LNCaP clone FGC (cell line): Measurements from ENCODE around the gene SSBP4.
"Not testable (repeated sequence)": the region's sequence is repeated elsewhere in the genome, so short reads cannot be mapped to it uniquely, and the experiment has no call there.

Experiments used
- DNase-seq: peaks from one replicate; pipeline ENCODE4 v3.0.0-alpha.2; 2011; ENCODE audit warnings: low read depth
- H3K4me3 ChIP-seq: 2 replicates; pipeline ENCODE4 v1.5.1; 2011; ENCODE audit warnings: mild to moderate bottlenecking, low read depth, low read length, control low read depth
- TF ChIP-seq, protein P1 (sequence below): IDR thresholded peaks from 2 replicates; pipeline ENCODE4 v1.5.1; 2012; ENCODE audit warnings: mild to moderate bottlenecking; ENCODE audit not compliant: control insufficient read depth, insufficient read depth; ENCODE audit errors: extremely low read depth

SSBP4 gene

DNA sequence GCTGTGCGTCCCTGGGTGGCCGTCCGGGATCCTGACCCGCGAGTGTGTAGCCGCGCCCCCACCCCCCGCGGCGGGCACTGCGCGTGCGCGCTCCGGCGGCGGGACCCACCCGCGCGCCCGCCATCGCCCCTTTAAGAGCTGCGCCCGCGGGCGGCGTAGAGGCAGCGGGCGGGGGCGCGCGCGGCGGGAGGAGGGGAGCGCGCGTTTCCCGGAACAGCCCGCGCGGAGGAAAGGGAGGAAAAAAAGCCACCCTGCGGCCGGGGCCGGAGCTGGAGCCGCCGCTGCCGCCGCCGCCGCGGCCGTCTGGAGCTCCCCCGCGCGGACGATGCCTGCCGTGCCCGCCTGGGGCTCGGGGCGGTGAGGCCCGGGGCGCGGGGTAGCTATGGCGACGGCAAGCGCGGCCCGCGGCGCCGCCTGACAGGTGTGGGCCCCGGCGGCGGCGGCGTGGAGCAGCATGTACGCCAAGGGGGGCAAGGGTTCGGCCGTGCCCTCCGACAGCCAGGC, at the start of gene SSBP4:
SSBP4 (plus strand) TSS at position 204 of the 504 bp plus-strand sequence; CDS start at position 455, 251 bp downstream.
- TF ChIP-seq, protein P1, sequence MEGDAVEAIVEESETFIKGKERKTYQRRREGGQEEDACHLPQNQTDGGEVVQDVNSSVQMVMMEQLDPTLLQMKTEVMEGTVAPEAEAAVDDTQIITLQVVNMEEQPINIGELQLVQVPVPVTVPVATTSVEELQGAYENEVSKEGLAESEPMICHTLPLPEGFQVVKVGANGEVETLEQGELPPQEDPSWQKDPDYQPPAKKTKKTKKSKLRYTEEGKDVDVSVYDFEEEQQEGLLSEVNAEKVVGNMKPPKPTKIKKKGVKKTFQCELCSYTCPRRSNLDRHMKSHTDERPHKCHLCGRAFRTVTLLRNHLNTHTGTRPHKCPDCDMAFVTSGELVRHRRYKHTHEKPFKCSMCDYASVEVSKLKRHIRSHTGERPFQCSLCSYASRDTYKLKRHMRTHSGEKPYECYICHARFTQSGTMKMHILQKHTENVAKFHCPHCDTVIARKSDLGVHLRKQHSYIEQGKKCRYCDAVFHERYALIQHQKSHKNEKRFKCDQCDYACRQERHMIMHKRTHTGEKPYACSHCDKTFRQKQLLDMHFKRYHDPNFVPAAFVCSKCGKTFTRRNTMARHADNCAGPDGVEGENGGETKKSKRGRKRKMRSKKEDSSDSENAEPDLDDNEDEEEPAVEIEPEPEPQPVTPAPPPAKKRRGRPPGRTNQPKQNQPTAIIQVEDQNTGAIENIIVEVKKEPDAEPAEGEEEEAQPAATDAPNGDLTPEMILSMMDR, result peak; percentile 65
- peak; percentile 19 for DNase-seq
- H3K4me3 ChIP-seq, result peak within 1 kb of the TSS; percentile 75

- DNase-seq, result no peak
- no peak overlapping the region for H3K4me3 ChIP-seq
- TF ChIP-seq, protein P1, result no peak
These were observed 45.7 kb upstream of the SSBP4 start for GRCh38 chr19:18373407-18373891.

GRCh38 chr19:18373892-18374629, 45.1 kb upstream of the SSBP4 start:
- no peak for DNase-seq
- TF ChIP-seq, protein P1, result no peak
- H3K4me3 ChIP-seq, result no peak overlapping the region

GRCh38 chr19:18377026-18377425, 42.2 kb upstream of the SSBP4 start:
- peak; percentile 98 for DNase-seq
- H3K4me3 ChIP-seq, result no peak overlapping the region
- TF ChIP-seq, protein P1, result no peak

GRCh38 chr19:18379803-18380747, 39.1 kb upstream of the SSBP4 start:
- peak; percentile 100 for DNase-seq
- TF ChIP-seq, protein P1, result no peak
- H3K4me3 ChIP-seq, result no peak overlapping the region

DNA sequence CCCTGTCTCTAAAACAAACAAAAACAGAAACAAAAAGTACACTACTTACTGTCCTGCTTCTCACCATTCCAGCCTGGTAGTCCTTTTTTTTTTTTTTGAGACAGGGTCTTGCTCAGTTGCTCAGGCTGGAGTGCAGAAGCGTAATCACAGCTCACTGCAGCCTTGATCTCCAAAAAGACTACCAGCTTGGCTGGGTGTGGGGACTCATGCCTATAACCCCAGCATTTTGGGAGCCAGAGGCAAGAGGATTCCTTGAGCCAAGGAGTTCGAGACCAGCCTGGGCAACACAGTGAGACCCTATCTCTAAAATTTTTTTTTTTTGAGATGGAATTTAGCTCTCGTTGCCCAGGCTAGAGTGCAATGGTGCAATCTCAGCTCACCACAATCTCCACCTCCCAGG, 38.4 kb upstream of the SSBP4 start:
- no peak for DNase-seq
- TF ChIP-seq, protein P1, result no peak
- H3K4me3 ChIP-seq, result no peak overlapping the region

- H3K4me3 ChIP-seq, DNase-seq: not testable (repeated sequence)
These were observed 35.6 kb upstream of the SSBP4 start for GRCh38 chr19:18383622-18384021.
